Femur (tissue), 1 donor: Measurements from ENCODE around the gene ACOX3.
"Not testable (repeated sequence)": the region's sequence is repeated elsewhere in the genome, so short reads cannot be mapped to it uniquely, and the experiment has no call there.

Experiments
- DNase-seq: peaks from one replicate; pipeline ENCODE4 v3.0.0-alpha.2; 2017

The ACOX3 gene

GRCh38 chr4:8350352-8350751 lies 90.2 kb downstream of the ACOX3 start:
- DNase-seq, result peak; percentile 29

DNA sequence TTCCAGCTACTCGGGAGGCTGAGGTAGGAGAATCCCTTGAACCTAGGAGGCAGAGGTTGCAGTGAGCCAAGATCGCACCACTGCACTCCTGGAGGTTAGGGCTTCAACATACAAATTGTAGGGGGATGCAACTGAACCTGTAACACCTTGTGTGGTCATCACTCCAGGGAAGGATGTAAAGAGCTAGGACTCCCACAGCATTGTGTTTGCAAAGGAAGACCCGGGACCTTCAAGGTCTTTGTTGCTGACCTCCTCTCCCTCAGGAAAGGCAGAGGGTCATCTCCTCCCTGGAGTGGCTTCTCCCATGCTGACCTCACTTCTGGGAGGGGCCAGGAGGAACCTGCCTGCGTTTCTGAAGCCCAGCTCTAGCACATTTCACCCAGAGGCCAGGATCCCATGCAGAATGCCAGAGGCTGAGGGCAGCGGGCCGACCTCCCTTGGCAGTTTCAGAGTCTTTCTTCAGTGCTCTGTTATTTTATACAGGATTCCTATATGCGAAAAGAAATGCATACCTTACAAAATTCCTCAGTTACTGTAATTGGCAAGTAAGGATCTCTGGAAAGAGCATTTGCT lies 90.8 kb downstream of the ACOX3 start:
- DNase-seq, result peak; percentile 60

DNA sequence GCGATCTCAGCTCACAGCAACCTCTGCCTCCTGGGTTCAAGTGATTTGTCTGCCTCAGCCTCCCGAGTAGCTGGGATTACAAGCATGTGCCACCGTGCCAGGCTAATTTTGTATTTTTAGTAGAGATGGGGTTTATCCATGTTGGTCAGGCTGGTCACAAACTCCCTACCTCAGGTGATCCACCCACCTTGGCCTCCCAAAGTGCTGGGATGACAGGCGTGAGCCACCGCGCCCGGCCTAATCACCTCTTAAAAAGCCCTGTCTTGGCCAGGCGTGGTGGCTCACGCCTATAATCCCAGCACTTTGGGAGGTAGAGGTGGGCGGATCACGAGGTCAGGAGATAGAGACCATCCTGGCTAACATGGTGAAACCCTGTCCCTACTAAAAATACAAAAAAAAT lies 91.3 kb downstream of the ACOX3 start:
- DNase-seq, result peak; percentile 4

GRCh38 chr4:8348071-8348470 lies 92.5 kb downstream of the ACOX3 start:
- no peak for DNase-seq

- peak; percentile 22 for DNase-seq
These were observed 92.9 kb downstream of the ACOX3 start for GRCh38 chr4:8347660-8348059.

GRCh38 chr4:8346838-8347605 lies 93.5 kb downstream of the ACOX3 start:
- peak; percentile 49 for DNase-seq

- peak; percentile 15 for DNase-seq
These were observed 94.3 kb downstream of the ACOX3 start for GRCh38 chr4:8345946-8346814.

GRCh38 chr4:8345053-8345945 lies 95.2 kb downstream of the ACOX3 start:
- peak; percentile 10 for DNase-seq

DNA sequence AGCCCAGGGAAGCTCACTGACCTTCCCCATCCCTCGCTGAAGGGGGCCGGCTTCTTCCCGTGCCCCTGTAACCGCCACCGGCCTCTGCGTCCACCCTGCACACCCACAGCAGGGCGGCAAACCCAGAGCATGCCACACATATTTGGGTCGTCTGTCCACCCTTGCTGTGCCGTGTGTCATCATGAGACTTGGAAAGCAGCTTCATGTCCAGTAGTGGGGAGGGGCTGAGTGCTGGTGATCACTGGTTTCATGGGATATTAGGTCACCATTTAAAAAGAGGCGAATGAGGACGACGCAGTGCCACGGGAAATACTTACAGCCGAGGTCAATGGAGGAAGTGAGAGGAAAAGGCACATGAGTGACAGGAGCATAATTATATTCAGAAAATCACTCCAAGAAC lies 96.1 kb downstream of the ACOX3 start:
- peak; percentile 16 for DNase-seq

- no peak for DNase-seq
These were observed 96.6 kb downstream of the ACOX3 start for GRCh38 chr4:8343967-8344331.

- DNase-seq, result peak; percentile 67
These were observed 97.1 kb downstream of the ACOX3 start for GRCh38 chr4:8343262-8343966.

- peak; percentile 15 for DNase-seq
These were observed 97.8 kb downstream of the ACOX3 start for GRCh38 chr4:8342651-8343261.

GRCh38 chr4:8341691-8342090 lies 98.8 kb downstream of the ACOX3 start:
- DNase-seq, result peak; percentile 69

DNA sequence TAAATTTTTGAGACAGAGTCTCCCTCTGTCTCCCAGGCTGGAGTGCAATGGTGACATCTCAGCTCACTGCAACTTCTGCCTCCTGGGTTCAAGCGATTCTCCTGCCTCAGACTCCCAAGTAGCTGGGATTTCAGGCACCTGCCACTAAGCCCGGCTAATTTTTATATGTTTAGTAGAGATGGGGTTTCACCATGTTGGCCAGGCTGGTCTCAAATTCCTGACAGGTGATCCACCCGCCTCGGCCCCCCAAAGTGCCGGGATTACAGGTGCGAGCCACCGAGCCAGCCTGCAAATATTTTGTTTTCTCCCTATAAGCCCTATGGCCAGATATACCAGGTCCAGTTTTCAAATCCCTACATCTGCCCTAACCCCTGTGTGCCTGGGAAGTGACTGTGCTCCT lies 99.2 kb downstream of the ACOX3 start:
- not testable (repeated sequence) for DNase-seq

DNA sequence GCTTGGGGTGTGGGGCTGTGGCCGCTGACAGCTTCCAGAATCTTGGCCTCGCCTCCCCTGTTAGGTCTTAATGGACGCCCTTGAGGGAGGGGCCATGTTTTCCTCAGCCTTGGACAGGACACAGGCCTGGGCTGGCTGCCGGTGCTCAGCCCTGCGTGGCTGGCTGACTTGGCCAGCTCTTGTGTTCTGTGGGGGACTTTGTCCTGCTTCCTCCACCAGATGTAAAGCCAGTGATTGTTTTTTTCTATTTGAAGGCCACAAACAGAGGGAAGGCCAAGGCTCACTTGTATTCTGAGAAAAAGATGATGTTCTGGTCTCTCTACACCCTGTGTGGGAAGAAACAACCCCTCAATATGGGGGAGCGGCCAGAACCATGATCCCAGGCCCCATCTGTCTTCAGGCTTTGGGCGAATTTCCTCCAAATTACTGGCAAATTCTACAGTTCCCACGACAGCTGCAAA lies 99.7 kb downstream of the ACOX3 start:
- peak; percentile 94 for DNase-seq

GRCh38 chr4:8338351-8338961 lies 102.1 kb downstream of the ACOX3 start:
- peak; percentile 19 for DNase-seq

GRCh38 chr4:8336412-8337075 lies 104.0 kb downstream of the ACOX3 start:
- DNase-seq, result peak; percentile 11

GRCh38 chr4:8335848-8336247 lies 104.7 kb downstream of the ACOX3 start:
- DNase-seq, result no peak

- DNase-seq, result peak; percentile 11
These were observed 105.6 kb downstream of the ACOX3 start for GRCh38 chr4:8334786-8335460.
